H9 (cell line): ENCODE results near the gene PRKAR2B. TPM values are rescaled to one million over a fixed set of nuclear protein-coding genes. Genes with fewer than 3 reads are reported as not detected.

Experiments used
- DNase-seq: peaks from one replicate; pipeline ENCODE4 v3.0.0-alpha.2; 2017
- H2AFZ ChIP-seq: one replicate; pipeline ENCODE4 v1.6.1; 2013; ENCODE audit warnings: mild to moderate bottlenecking, low read length, control low read depth, moderate library complexity
- H2AK5ac ChIP-seq: 2 replicates; pipeline ENCODE4 v1.6.1; 2013; ENCODE audit warnings: low read length, control low read depth, mixed read lengths; ENCODE audit not compliant: insufficient read length
- H2BK120ac ChIP-seq: one replicate; pipeline ENCODE4 v1.6.1; 2013; ENCODE audit warnings: low read depth, mild to moderate bottlenecking, low read length, control low read depth, inconsistent platforms; ENCODE audit not compliant: poor library complexity, severe bottlenecking
- H2BK12ac ChIP-seq: 2 replicates; pipeline ENCODE4 v1.6.1; 2013; ENCODE audit warnings: low read length, control low read depth, mixed read lengths, low read depth; ENCODE audit not compliant: insufficient read length
- H2BK15ac ChIP-seq: 2 replicates; pipeline ENCODE4 v1.6.1; 2013; ENCODE audit warnings: low read depth, low read length, control low read depth
- H2BK20ac ChIP-seq: one replicate; pipeline ENCODE4 v1.6.1; 2013; ENCODE audit warnings: low read depth, mild to moderate bottlenecking, low read length, control low read depth, inconsistent platforms; ENCODE audit not compliant: poor library complexity, severe bottlenecking
- H2BK5ac ChIP-seq: 2 replicates; pipeline ENCODE4 v1.6.1; 2013; ENCODE audit warnings: low read length, control low read depth, mixed read lengths; ENCODE audit not compliant: insufficient read length
- H3K14ac ChIP-seq: 2 replicates; pipeline ENCODE4 v1.6.1; 2013; ENCODE audit warnings: low read length, control low read depth; ENCODE audit not compliant: insufficient read depth
- H3K18ac ChIP-seq: 2 replicates; pipeline ENCODE4 v1.6.1; 2013; ENCODE audit warnings: low read depth, mild to moderate bottlenecking, mixed read lengths, low read length, control low read depth; ENCODE audit not compliant: insufficient read length
- H3K23ac ChIP-seq: 2 replicates; pipeline ENCODE4 v1.6.1; 2013; ENCODE audit warnings: low read length, control low read depth, mixed read lengths, low read depth; ENCODE audit not compliant: insufficient read length
- H3K23me2 ChIP-seq: 2 replicates; pipeline ENCODE4 v1.6.1; 2013; ENCODE audit warnings: low read depth, mild to moderate bottlenecking, mixed read lengths, low read length, control low read depth; ENCODE audit not compliant: insufficient read length, poor library complexity, severe bottlenecking
- H3K27ac ChIP-seq: 2 replicates; pipeline ENCODE4 v1.5.1; 2013; ENCODE audit warnings: low read length, control low read depth, mixed read lengths, low read depth; ENCODE audit not compliant: insufficient read length
- H3K27me3 ChIP-seq: 2 replicates; pipeline ENCODE4 v1.6.1; 2013; ENCODE audit warnings: low read length, control low read depth, inconsistent platforms; ENCODE audit not compliant: insufficient read depth
- H3K4ac ChIP-seq: 2 replicates; pipeline ENCODE4 v1.6.1; 2013; ENCODE audit warnings: low read depth, mild to moderate bottlenecking, control low read depth, inconsistent platforms, low read length, moderate library complexity
- H3K4me1 ChIP-seq: 2 replicates; pipeline ENCODE4 v1.6.1; 2013; ENCODE audit warnings: low read length, control low read depth, inconsistent platforms; ENCODE audit not compliant: insufficient read depth
- H3K4me2 ChIP-seq: 2 replicates; pipeline ENCODE4 v1.6.1; 2013; ENCODE audit warnings: low read length, control low read depth, mixed read lengths; ENCODE audit not compliant: insufficient read length, insufficient read depth
- H3K56ac ChIP-seq: 2 replicates; pipeline ENCODE4 v1.6.1; 2013; ENCODE audit warnings: low read depth, mild to moderate bottlenecking, mixed read lengths, low read length, control low read depth; ENCODE audit not compliant: insufficient read length
- H3K79me1 ChIP-seq: 2 replicates; pipeline ENCODE4 v1.6.1; 2013; ENCODE audit warnings: low read depth, mild to moderate bottlenecking, moderate library complexity, low read length, control low read depth, inconsistent platforms; ENCODE audit not compliant: insufficient read depth, poor library complexity, severe bottlenecking
- H3K79me2 ChIP-seq: 2 replicates; pipeline ENCODE4 v1.6.1; 2013; ENCODE audit warnings: low read length, control low read depth, inconsistent platforms; ENCODE audit not compliant: insufficient read depth
- H3K9ac ChIP-seq: 2 replicates; pipeline ENCODE4 v1.6.1; 2013; ENCODE audit warnings: low read length, control low read depth, mixed read lengths; ENCODE audit not compliant: insufficient read length; ENCODE audit errors: extremely low read depth
- H3K9me3 ChIP-seq: one replicate; pipeline ENCODE4 v1.6.1; 2013; ENCODE audit warnings: low read depth, low read length, inconsistent platforms; ENCODE audit not compliant: control insufficient read depth
- H3T11ph ChIP-seq: one replicate; pipeline ENCODE4 v1.6.1; 2013; ENCODE audit warnings: mild to moderate bottlenecking, low read length, control low read depth, inconsistent platforms
- H4K20me1 ChIP-seq: one replicate; pipeline ENCODE4 v1.6.1; 2013; ENCODE audit not compliant: control insufficient read depth, insufficient read length, insufficient read depth
- H4K5ac ChIP-seq: 2 replicates; pipeline ENCODE4 v1.6.1; 2013; ENCODE audit warnings: low read depth, mild to moderate bottlenecking, mixed read lengths, low read length, control low read depth; ENCODE audit not compliant: insufficient read length
- H4K8ac ChIP-seq: replicated peaks from 2 replicates; pipeline ENCODE4 v1.6.1; 2013; ENCODE audit warnings: low read length, control low read depth, mixed read lengths, low read depth; ENCODE audit not compliant: insufficient read length
- H4K91ac ChIP-seq: 2 replicates; pipeline ENCODE4 v1.6.1; 2013; ENCODE audit warnings: low read depth, mild to moderate bottlenecking, moderate library complexity, mixed read lengths, low read length, control low read depth; ENCODE audit not compliant: insufficient read length
- H3K27ac Mint-ChIP-seq, 3 experiments: 2 replicates in 2 of 3; 3 replicates in 1 of 3; pipeline ENCODE4 v1.8.0; 2020 to 2021; ENCODE audit warnings: mixed read lengths in 3 of 3, mild to moderate bottlenecking in 1 of 3, moderate library complexity in 1 of 3
- H3K27me3 Mint-ChIP-seq: 2 replicates; pipeline ENCODE4 v1.8.0; 2021; ENCODE audit warnings: low read depth, mild to moderate bottlenecking, moderate library complexity, mixed read lengths
- H3K36me3 Mint-ChIP-seq, 3 experiments: 2 replicates in 2 of 3; 3 replicates in 1 of 3; pipeline ENCODE4 v1.8.0; 2020 to 2021; ENCODE audit warnings: low read depth in 3 of 3, mixed read lengths in 3 of 3; ENCODE audit not compliant: insufficient read depth in 1 of 3
- H3K4me1 Mint-ChIP-seq, 2 experiments: 2 replicates each; pipeline ENCODE4 v1.8.0; 2020; ENCODE audit warnings: mixed read lengths in 2 of 2
- H3K4me3 Mint-ChIP-seq, 2 experiments: 2 replicates in 1 of 2; 3 replicates in 1 of 2; pipeline ENCODE4 v1.8.0; 2020 to 2021; ENCODE audit warnings: mild to moderate bottlenecking in 2 of 2, mixed read lengths in 2 of 2, moderate library complexity in 1 of 2
- H3K9me3 Mint-ChIP-seq, 2 experiments: 2 replicates in 1 of 2; 3 replicates in 1 of 2; pipeline ENCODE4 v1.8.0; 2020; ENCODE audit warnings: mild to moderate bottlenecking in 2 of 2, mixed read lengths in 2 of 2, moderate library complexity in 1 of 2
- CTCF ChIP-seq: fragments of 200-600 bp; sonication (generic); conservative IDR thresholded peaks from 3 replicates; pipeline ENCODE4 v1.8.0; 2021; ENCODE audit warnings: antibody characterized with exemption, mild to moderate bottlenecking
- WGBS: extraction: QIAGEN DNeasy Blood & Tissue Kit; methylation state at CpG from one replicate; pipeline ENCODE4 v1.1.7; 2013; ENCODE audit warnings: missing lambda C conversion rate, low lambda C conversion rate, mixed read lengths; ENCODE audit not compliant: insufficient read length; ENCODE audit errors: extremely low coverage; 5-methylcytosine and 5-hydroxymethylcytosine counted together
- total RNA-seq: library from RNA; stranded (reverse); gene quantifications from 2 replicates; pipeline ENCODE4 v1.2.1, GENCODE V29; 2021

PRKAR2B gene
- total RNA-seq, 1 experiment from 2014 or later = 16.6 TPM

- H3K23me2 ChIP-seq = no peaks in the 10 kb centered on the region
- H2AFZ ChIP-seq = no peak overlapping the region
- no peak overlapping the region for H2AK5ac ChIP-seq
- H3K14ac ChIP-seq = no peak overlapping the region
- no peak overlapping the region for H4K5ac ChIP-seq
- no peaks in the 10 kb centered on the region for H3K79me2 ChIP-seq
- Mint-ChIP-seq H3K9me3 (no peaks in the 10 kb centered on the region), H3K4me1 (no peaks in the 10 kb centered on the region), H3K27ac (no peak overlapping the region), H3K27me3 (no peaks in the 10 kb centered on the region), H3K36me3 (peaks cover 7 to 27% (median 19%) of the 10 kb centered on the region in 3 experiments; a peak in 6 of 7 replicates), H3K4me3 (no peak overlapping the region)
- H2BK120ac ChIP-seq = no peak overlapping the region
- no peaks in the 10 kb centered on the region for H4K20me1 ChIP-seq
- H3T11ph ChIP-seq = no peak overlapping the region
- H3K4me1 ChIP-seq = no peaks in the 10 kb centered on the region
- no peaks in the 10 kb centered on the region for H3K79me1 ChIP-seq
- no peak overlapping the region for H3K4me2 ChIP-seq
- H3K27ac ChIP-seq = no peak overlapping the region
- H2BK5ac ChIP-seq = no peak overlapping the region
- no peak overlapping the region for H4K8ac ChIP-seq
- no peak overlapping the region for H2BK15ac ChIP-seq
- no peak overlapping the region for H3K9ac ChIP-seq
- H3K9me3 ChIP-seq = no peaks in the 10 kb centered on the region
- H3K23ac ChIP-seq = no peak overlapping the region
- H3K27me3 ChIP-seq = no peaks in the 10 kb centered on the region
- H4K91ac ChIP-seq = no peak overlapping the region
- H2BK12ac ChIP-seq = no peak overlapping the region
- no CpG with 5 or more reads among the region's 5 CpGs for WGBS
- H3K18ac ChIP-seq = no peak overlapping the region
- H2BK20ac ChIP-seq = no peak overlapping the region
- no peak for DNase-seq
- TF ChIP-seq CTCF = no peak
- H3K4ac ChIP-seq = no peak overlapping the region
- H3K56ac ChIP-seq = no peak overlapping the region
Observed at GRCh38 chr7:107207459-107207858, 163.0 kb downstream of the PRKAR2B start.
